Calu3 (cell line): Measurements from ENCODE around the gene MSMP. TPM values are rescaled to one million over a fixed set of nuclear protein-coding genes. Genes with fewer than 3 reads are reported as not detected.

Source experiments
- BruUV-seq: library from RNA; stranded (reverse); fragments of 400-500 nt; replicated peaks from 2 replicates; lab custom pipeline; 2021; lab: Mats Ljungman, UMichigan
- CTCF ChIA-PET: fragments of 300-600 bp; sonication (Branson Sonifier 250); formaldehyde crosslinking; loops from one replicate; lab custom pipeline; 2022; ENCODE audit warnings: antibody characterized with exemption; lab: Charles Lee
- DNase-seq: peaks from one replicate; pipeline ENCODE4 v3.0.0; 2022
- H3K27ac Mint-ChIP-seq: one replicate; pipeline ENCODE4 v1.8.0; 2022; ENCODE audit warnings: mixed read lengths; ENCODE audit not compliant: unreplicated experiment
- H3K27me3 Mint-ChIP-seq: one replicate; pipeline ENCODE4 v1.8.0; 2022; ENCODE audit warnings: mixed read lengths; ENCODE audit not compliant: unreplicated experiment
- H3K36me3 Mint-ChIP-seq: one replicate; pipeline ENCODE4 v1.8.0; 2022; ENCODE audit warnings: mild to moderate bottlenecking, moderate library complexity, mixed read lengths; ENCODE audit not compliant: insufficient read depth, unreplicated experiment
- H3K4me1 Mint-ChIP-seq: one replicate; pipeline ENCODE4 v1.8.0; 2022; ENCODE audit warnings: mild to moderate bottlenecking, low read depth, mixed read lengths; ENCODE audit not compliant: unreplicated experiment
- H3K4me3 Mint-ChIP-seq: one replicate; pipeline ENCODE4 v1.8.0; 2022; ENCODE audit warnings: mild to moderate bottlenecking, low read depth, moderate library complexity, mixed read lengths; ENCODE audit not compliant: unreplicated experiment
- H3K9me3 Mint-ChIP-seq: one replicate; pipeline ENCODE4 v1.8.0; 2022; ENCODE audit warnings: low read depth, mixed read lengths; ENCODE audit not compliant: unreplicated experiment
- intact Hi-C: fragments of 100-400 bp; cut with micrococcal nuclease; formaldehyde crosslinking; loops from one replicate; pipeline ENCODE4 v1.10.0; 2022; ENCODE audit not compliant: unreplicated experiment
- total RNA-seq: library from RNA; stranded (reverse); gene quantifications from 2 replicates; pipeline ENCODE4 v1.2.3, GENCODE V29; 2022
- TF ChIP-seq, protein P1 (sequence below): fragments of 200-600 bp; IDR thresholded peaks from one replicate; pipeline ENCODE4 v1.8.0; 2022; ENCODE audit warnings: antibody characterized with exemption; ENCODE audit not compliant: unreplicated experiment

The MSMP gene
- total RNA-seq, 1 experiment from 2014 or later: not detected

DNA sequence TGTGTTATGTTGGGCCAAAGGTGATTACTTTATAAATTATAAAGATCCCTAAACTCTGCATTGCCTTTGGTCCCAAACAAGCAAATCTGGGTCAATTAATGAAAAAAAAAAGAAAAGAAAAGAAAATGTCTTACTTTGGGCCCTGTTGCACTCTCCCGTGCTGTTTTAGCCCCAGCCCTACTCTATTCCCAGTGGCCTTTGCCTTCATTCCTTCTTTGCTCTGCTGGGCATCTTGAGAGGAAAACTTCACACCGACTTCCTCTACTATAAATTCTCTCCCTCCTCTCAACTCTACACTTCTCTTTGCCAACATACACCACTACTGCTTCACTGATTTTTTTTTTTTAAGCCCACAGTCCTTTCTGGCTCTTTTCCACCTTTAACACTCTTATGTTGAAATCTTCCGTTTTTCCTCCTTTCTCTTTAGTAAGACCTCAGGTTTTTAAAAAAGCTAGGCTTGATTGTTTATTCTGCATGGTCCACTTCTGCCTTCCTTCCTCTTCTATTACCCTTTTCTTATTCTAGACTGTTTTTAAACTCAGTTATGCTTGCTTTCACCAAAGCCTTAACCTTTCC, 4.5 kb upstream of the MSMP start:
- no peak for DNase-seq
- intact Hi-C loops: no loop called here
- H3K27ac Mint-ChIP-seq: peak overlapping the region; percentile 65
- BruUV-seq: TSS peak; percentile 43
- H3K36me3 Mint-ChIP-seq: peaks cover 50% of the 10 kb centered on the region
- no peaks in the 10 kb centered on the region for H3K9me3 Mint-ChIP-seq
- no peaks in the 10 kb centered on the region for H3K27me3 Mint-ChIP-seq
- peak overlapping the region; percentile 89 for H3K4me3 Mint-ChIP-seq
- TF ChIP-seq, protein P1, sequence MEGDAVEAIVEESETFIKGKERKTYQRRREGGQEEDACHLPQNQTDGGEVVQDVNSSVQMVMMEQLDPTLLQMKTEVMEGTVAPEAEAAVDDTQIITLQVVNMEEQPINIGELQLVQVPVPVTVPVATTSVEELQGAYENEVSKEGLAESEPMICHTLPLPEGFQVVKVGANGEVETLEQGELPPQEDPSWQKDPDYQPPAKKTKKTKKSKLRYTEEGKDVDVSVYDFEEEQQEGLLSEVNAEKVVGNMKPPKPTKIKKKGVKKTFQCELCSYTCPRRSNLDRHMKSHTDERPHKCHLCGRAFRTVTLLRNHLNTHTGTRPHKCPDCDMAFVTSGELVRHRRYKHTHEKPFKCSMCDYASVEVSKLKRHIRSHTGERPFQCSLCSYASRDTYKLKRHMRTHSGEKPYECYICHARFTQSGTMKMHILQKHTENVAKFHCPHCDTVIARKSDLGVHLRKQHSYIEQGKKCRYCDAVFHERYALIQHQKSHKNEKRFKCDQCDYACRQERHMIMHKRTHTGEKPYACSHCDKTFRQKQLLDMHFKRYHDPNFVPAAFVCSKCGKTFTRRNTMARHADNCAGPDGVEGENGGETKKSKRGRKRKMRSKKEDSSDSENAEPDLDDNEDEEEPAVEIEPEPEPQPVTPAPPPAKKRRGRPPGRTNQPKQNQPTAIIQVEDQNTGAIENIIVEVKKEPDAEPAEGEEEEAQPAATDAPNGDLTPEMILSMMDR: no peak
- CTCF ChIA-PET: no interaction called here
- peaks cover 38% of the 10 kb centered on the region for H3K4me1 Mint-ChIP-seq

DNA sequence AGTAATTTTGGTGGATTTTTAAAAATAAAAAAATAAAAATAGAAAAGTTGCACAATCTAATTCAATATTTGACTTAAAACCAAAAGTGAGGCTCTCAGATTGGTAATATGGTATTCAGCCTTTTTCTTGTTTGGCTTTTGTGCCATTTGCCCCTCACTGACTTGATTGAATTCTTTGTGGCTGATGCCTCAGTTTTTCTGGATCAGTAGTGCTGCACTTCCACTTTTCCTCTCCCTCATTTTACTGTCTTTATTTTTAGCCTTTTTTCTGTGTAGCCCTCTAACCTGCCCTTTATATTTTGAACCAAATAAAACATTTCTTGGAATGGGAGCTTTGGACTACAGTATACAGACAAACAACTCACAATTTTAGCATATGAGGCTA, 3.8 kb upstream of the MSMP start:
- BruUV-seq: no TSS peak
- Mint-ChIP-seq H3K9me3 (no peaks in the 10 kb centered on the region), H3K4me3 (peak overlapping the region; percentile 89), H3K27ac (peak overlapping the region; percentile 65), H3K27me3 (no peaks in the 10 kb centered on the region), H3K4me1 (peaks cover 38% of the 10 kb centered on the region), H3K36me3 (peaks cover 56% of the 10 kb centered on the region)
- intact Hi-C loops: no loop called here
- no peak for DNase-seq
- TF ChIP-seq, protein P1: no peak
- CTCF ChIA-PET: no interaction called here

DNA sequence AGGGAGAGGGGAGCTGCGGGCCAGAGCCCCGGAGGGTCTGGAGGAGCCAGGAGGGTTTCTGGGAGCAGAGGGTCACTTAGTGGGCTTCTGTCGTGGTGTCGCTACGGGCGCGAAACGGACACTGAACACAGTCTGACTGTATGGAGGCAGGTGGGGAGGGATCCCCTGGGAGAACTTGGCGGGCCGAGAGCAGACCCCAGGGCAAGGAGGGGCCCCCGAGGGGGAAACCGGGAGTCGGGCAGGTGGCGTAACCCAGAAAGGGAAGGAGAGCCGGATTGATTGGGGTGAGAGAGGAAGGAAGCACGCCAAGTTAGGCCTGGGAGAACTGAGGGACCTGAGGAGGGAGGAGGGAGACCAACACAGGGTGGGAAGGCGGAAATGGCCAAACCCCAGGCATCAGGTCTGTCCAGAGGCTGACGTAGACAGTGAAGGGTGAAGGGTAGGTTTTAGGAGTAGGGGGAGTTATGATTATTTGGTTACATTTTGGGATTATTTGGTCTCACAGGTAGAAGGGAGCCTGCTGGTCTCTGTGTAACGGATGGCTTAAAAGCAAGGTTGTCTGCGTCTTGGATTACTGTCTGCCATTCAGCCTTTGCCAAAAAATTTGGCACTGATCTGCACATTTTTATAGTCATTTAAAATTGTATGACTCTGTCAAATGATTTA, 3.3 kb upstream of the MSMP start:
- intact Hi-C loops: no loop called here
- Mint-ChIP-seq H3K27ac (peak overlapping the region; percentile 65), H3K27me3 (no peaks in the 10 kb centered on the region), H3K9me3 (no peaks in the 10 kb centered on the region), H3K36me3 (peaks cover 56% of the 10 kb centered on the region), H3K4me3 (peak overlapping the region; percentile 89), H3K4me1 (peaks cover 38% of the 10 kb centered on the region)
- BruUV-seq: no TSS peak
- DNase-seq: peak; percentile 62
- CTCF ChIA-PET: interaction anchor here (0.6 to 1.2 kb wide), 3 partner anchors 33 to 1187 kb away, joined by 4 to 6 read pairs (median 4); no protein-coding TSS in a partner anchor
- TF ChIP-seq, protein P1: no peak

DNA sequence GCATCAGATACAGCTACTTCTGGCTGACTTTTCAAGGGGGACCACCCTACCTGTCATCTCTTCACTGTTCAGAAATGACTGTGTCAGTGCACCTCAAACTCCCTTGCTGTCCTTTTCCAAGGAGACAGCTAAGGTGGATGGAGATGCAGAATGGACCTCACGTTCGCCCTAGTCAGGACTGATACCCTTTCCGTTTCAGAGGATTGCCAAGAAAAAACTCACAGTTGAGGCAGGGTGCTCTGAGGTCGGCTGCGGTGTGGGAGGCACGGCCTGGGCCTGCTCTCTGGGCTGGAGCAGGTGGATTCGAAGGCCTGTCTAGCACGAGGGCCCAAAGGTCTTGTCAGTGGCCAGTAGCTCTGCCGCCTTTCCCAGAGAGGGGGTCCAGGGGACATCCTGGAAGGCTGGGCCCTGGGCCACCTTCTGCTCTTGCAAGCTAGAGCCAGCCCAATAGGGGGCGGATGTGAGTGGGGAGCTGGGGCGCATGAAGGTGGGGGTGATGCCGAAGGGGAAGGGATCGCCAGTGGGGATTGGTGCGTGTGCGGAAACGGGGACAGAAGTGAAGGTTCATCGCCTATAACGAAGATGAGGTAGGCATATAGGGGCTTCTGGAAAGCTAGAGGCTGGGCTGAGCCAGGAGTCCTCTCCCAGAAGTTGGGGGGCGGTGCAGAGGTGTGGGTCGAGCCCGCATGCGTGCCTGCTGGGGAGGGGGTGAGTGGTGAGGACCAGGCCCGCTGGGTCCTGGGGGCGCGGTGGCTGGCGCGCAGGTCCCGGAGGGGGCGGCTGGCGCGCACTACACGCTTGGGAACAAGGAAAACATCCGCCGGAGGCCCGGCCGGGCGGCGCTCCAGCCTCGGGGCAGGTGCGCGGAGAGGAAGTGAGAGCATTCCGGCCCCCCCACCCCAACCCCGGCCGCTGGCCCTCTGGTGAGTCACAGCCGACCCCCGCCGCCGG, 2.5 kb upstream of the MSMP start:
- Mint-ChIP-seq H3K36me3 (peaks cover 51% of the 10 kb centered on the region), H3K27ac (peak overlapping the region; percentile 65), H3K4me1 (peaks cover 30% of the 10 kb centered on the region), H3K4me3 (peak overlapping the region; percentile 89), H3K27me3 (no peaks in the 10 kb centered on the region), H3K9me3 (no peaks in the 10 kb centered on the region)
- BruUV-seq: TSS peak; percentile 29
- peak; percentile 80 for DNase-seq
- intact Hi-C loops: no loop called here
- TF ChIP-seq, protein P1: peak; percentile 67
- CTCF ChIA-PET: interaction anchor here (0.6 to 1.2 kb wide), 5 partner anchors 21 to 1186 kb away, joined by 4 to 6 read pairs (median 4); partner anchors contain the start of genes CREB3 and TLN1
